Prostate gland (tissue), 2 donors: ENCODE results near the gene SPATA12.

Source experiments
- CTCF ChIP-seq, 4 experiments: fragments of 200-600 bp in 2 of 4; fragments of 450-650 bp in 2 of 4; sonication (generic) in 2 of 4; IDR thresholded peaks; 1 replicate in 3 of 4; 2 replicates in 1 of 4; pipeline ENCODE4 v1.5.1; 2016 to 2019; ENCODE audit warnings: antibody characterized with exemption in 4 of 4, mild to moderate bottlenecking in 2 of 4, moderate library complexity in 2 of 4
- POLR2A ChIP-seq: fragments of 450-650 bp; IDR thresholded peaks from one replicate; pipeline ENCODE4 v1.6.1; 2016; ENCODE audit warnings: antibody characterized with exemption, mild to moderate bottlenecking
- POLR2AphosphoS5 ChIP-seq: sonication (generic); formaldehyde crosslinking; IDR thresholded peaks from one replicate; pipeline ENCODE4 v1.6.1; 2017; ENCODE audit warnings: antibody characterized with exemption

- TF ChIP-seq CTCF (IDR thresholded peaks at IDR 0.05) (no peak), POLR2A (no peak), POLR2AphosphoS5 (no peak)
Observed at GRCh38 chr3:57076422-57076951, 16.0 kb downstream of the SPATA12 start.
